ENCODE results near the gene MPDZ.

GRCh38 chr9:13141629-13142028, 137.9 kb downstream of the MPDZ start:
- TF ChIP-seq CTCF (conservative IDR thresholded peaks at IDR 0.05) (no peak), EZH2 (IDR thresholded peaks at IDR 0.05; ENCODE audit: low read depth) (no peak)
